ENCODE data around the gene MED17.

The MED17 gene

GRCh38 chr11:93775289-93775688 lies 8.8 kb upstream of the MED17 start:
- no peak overlapping the region for H3K4me3 Mint-ChIP-seq
- H3K27ac Mint-ChIP-seq, result no peak overlapping the region
- DNase-seq (no peak), ATAC-seq (no peak)
- no peaks in the 10 kb centered on the region for H3K27me3 Mint-ChIP-seq
- H3K9me3 Mint-ChIP-seq, result peaks cover 0 to 11% of the 10 kb centered on the region in 2 donors
- H3K4me1 Mint-ChIP-seq, result no peaks in the 10 kb centered on the region

GRCh38 chr11:93783362-93783761 lies 720 bp upstream of the MED17 start:
- DNase-seq, result no peak
- peak overlapping the region; percentile 92 to 100 for H3K4me3 Mint-ChIP-seq
- peak overlapping the region; percentile 9 to 93 for H3K27ac Mint-ChIP-seq
- H3K4me1 Mint-ChIP-seq, result peaks cover 44% of the 10 kb centered on the region
- H3K27me3 Mint-ChIP-seq, result no peaks in the 10 kb centered on the region
- H3K9me3 Mint-ChIP-seq, result no peaks in the 10 kb centered on the region
- ATAC-seq, result no peak

GRCh38 chr11:93783765-93784144 lies 327 bp upstream of the MED17 start:
- DNase-seq, result no peak
- Mint-ChIP-seq H3K27ac (peak overlapping the region; percentile 93 to 96), H3K27me3 (no peaks in the 10 kb centered on the region), H3K9me3 (no peaks in the 10 kb centered on the region), H3K4me3 (peak overlapping the region; percentile 92 to 100), H3K4me1 (peaks cover 44% of the 10 kb centered on the region)
- ATAC-seq, result peak; percentile 64

GRCh38 chr11:93784935-93785360 lies 866 bp downstream of the MED17 start:
- ATAC-seq (peak; percentile 50), DNase-seq (no peak)
- Mint-ChIP-seq H3K27me3 (no peaks in the 10 kb centered on the region), H3K27ac (peak overlapping the region; percentile 93 to 96), H3K4me3 (peak overlapping the region; percentile 92 to 100), H3K4me1 (peaks cover 44% of the 10 kb centered on the region), H3K9me3 (no peaks in the 10 kb centered on the region)

GRCh38 chr11:93791493-93791892 lies 7.4 kb downstream of the MED17 start:
- Mint-ChIP-seq H3K9me3 (no peaks in the 10 kb centered on the region), H3K27ac (peak overlapping the region in 1 of 2 donors; percentile 34), H3K4me3 (no peak overlapping the region), H3K4me1 (peaks cover 22% of the 10 kb centered on the region), H3K27me3 (no peaks in the 10 kb centered on the region)
- no peak for ATAC-seq
- no peak for DNase-seq

- H3K27me3 Mint-ChIP-seq, result no peaks in the 10 kb centered on the region
- H3K4me1 Mint-ChIP-seq, result peaks cover 4% of the 10 kb centered on the region
- DNase-seq (no peak), ATAC-seq (no peak)
- H3K27ac Mint-ChIP-seq, result peak overlapping the region in 1 of 2 donors; percentile 24
- no peak overlapping the region for H3K4me3 Mint-ChIP-seq
- no peaks in the 10 kb centered on the region for H3K9me3 Mint-ChIP-seq
Measured at GRCh38 chr11:93796441-93797231, 12.6 kb downstream of the MED17 start.

GRCh38 chr11:93801366-93801765 lies 17.3 kb downstream of the MED17 start:
- Mint-ChIP-seq H3K4me1 (no peaks in the 10 kb centered on the region), H3K27ac (no peak overlapping the region), H3K27me3 (no peaks in the 10 kb centered on the region), H3K9me3 (no peaks in the 10 kb centered on the region), H3K4me3 (no peak overlapping the region)
- ATAC-seq (no peak), DNase-seq (no peak)

GRCh38 chr11:93804879-93805278 lies 20.8 kb downstream of the MED17 start:
- Mint-ChIP-seq H3K9me3 (no peaks in the 10 kb centered on the region), H3K4me3 (no peak overlapping the region), H3K27me3 (no peaks in the 10 kb centered on the region), H3K27ac (no peak overlapping the region), H3K4me1 (no peaks in the 10 kb centered on the region)
- ATAC-seq (no peak), DNase-seq (no peak)

- Mint-ChIP-seq H3K4me3 (no peak overlapping the region), H3K4me1 (no peaks in the 10 kb centered on the region), H3K27me3 (no peaks in the 10 kb centered on the region), H3K27ac (no peak overlapping the region), H3K9me3 (no peaks in the 10 kb centered on the region)
- ATAC-seq (no peak), DNase-seq (no peak)
Measured at GRCh38 chr11:93807980-93808379, 23.9 kb downstream of the MED17 start.

- ATAC-seq, result no peak
- no peak for DNase-seq
- H3K9me3 Mint-ChIP-seq, result no peaks in the 10 kb centered on the region
- H3K27me3 Mint-ChIP-seq, result no peaks in the 10 kb centered on the region
- no peak overlapping the region for H3K27ac Mint-ChIP-seq
- H3K4me1 Mint-ChIP-seq, result no peaks in the 10 kb centered on the region
- H3K4me3 Mint-ChIP-seq, result no peak overlapping the region
Measured at GRCh38 chr11:93813974-93814373, 29.9 kb downstream of the MED17 start.

- Mint-ChIP-seq H3K27ac (no peak overlapping the region), H3K4me1 (no peaks in the 10 kb centered on the region), H3K27me3 (no peaks in the 10 kb centered on the region), H3K9me3 (no peaks in the 10 kb centered on the region), H3K4me3 (no peak overlapping the region)
- DNase-seq (no peak), ATAC-seq (no peak)
Measured at GRCh38 chr11:93814966-93815633, 31.0 kb downstream of the MED17 start.

- H3K27me3 Mint-ChIP-seq, result no peaks in the 10 kb centered on the region
- ATAC-seq (no peak), DNase-seq (no peak)
- no peak overlapping the region for H3K27ac Mint-ChIP-seq
- H3K9me3 Mint-ChIP-seq, result no peaks in the 10 kb centered on the region
- no peak overlapping the region for H3K4me3 Mint-ChIP-seq
- no peaks in the 10 kb centered on the region for H3K4me1 Mint-ChIP-seq
Measured at GRCh38 chr11:93817426-93818348, 33.6 kb downstream of the MED17 start.

GRCh38 chr11:93819966-93820695 lies 36.0 kb downstream of the MED17 start:
- no peak overlapping the region for H3K27ac Mint-ChIP-seq
- ATAC-seq, result peak; percentile 46

GRCh38 chr11:93820847-93821246 lies 36.8 kb downstream of the MED17 start:
- H3K9me3 Mint-ChIP-seq, result no peaks in the 10 kb centered on the region
- no peak overlapping the region for H3K27ac Mint-ChIP-seq
- ATAC-seq, result no peak
- no peaks in the 10 kb centered on the region for H3K27me3 Mint-ChIP-seq
- H3K4me3 Mint-ChIP-seq, result no peak overlapping the region
- H3K4me1 Mint-ChIP-seq, result no peaks in the 10 kb centered on the region
- DNase-seq, result no peak

More at GRCh38 chr11:93819966-93820695, 36.0 kb downstream of the MED17 start:
- no peak for DNase-seq
- no peaks in the 10 kb centered on the region for H3K4me1 Mint-ChIP-seq
- H3K9me3 Mint-ChIP-seq, result no peaks in the 10 kb centered on the region
- H3K4me3 Mint-ChIP-seq, result no peak overlapping the region
- no peaks in the 10 kb centered on the region for H3K27me3 Mint-ChIP-seq

GRCh38 chr11:93821617-93822016 lies 37.5 kb downstream of the MED17 start:
- Mint-ChIP-seq H3K4me3 (no peak overlapping the region), H3K27ac (no peak overlapping the region), H3K9me3 (no peaks in the 10 kb centered on the region), H3K27me3 (no peaks in the 10 kb centered on the region), H3K4me1 (no peaks in the 10 kb centered on the region)
- ATAC-seq (no peak), DNase-seq (no peak)

Measured in stimulated activated naive CD8-positive, alpha-beta T cell treated with anti-CD3 and anti-CD28 coated beads, Interleukin-15, amount 100 ng/mL, for 72 hours (primary cell).